Measurements from ENCODE around the gene FKBP5. TPM values are rescaled to one million over a fixed set of nuclear protein-coding genes. Genes with fewer than 3 reads are reported as not detected.
A peak's percentile ranks its signal among the peaks of the same experiment; 100 is the strongest.

FKBP5 gene
- total RNA-seq, 2 donors from 2014 or later: 27.0 to 53.3 TPM

DNA sequence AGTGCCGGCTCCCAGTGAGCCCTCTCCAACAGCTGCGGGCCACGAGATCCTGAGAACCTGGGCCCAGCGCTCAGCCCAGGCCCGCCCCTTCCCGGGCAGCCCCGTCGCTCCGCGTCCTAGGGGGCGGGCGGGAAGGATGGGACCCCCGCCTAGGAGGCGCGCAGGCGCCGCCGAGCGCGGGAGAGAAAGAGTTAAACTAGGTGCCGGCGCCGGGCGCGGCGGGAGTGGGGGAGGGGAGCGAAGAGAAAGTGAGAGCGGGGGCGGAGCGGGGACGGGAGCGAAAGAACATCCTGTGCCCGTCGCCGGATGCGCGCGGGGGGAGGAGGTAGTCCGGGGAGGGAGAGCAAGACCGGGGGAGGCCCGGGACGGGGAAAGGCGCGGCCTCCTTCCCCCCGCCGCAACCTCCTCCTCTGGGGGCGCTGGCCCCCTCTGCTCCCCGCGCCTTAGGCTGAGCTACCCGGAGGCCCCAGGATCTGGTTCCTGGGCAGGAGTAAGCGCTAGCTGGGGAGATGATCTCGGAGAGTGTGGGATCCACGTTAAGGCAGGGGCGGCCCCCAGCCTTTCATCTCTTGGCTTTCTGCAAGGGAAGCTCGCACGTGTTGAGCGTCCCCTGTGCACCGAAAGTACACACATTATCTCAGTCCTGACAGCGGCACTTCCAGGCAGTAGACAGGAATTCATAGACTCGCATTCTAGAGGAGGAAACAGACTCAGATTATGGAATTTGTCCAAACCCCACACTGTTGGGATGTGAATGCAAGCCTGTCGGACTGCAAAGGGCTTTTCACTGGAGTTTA lies 43.2 kb upstream of the FKBP5 start:
- peaks cover 3% of the 10 kb centered on the region for H3K4me1 ChIP-seq (ENCODE audit: control insufficient read depth, insufficient read depth, low read length)
- DNase-seq: peak; percentile 95
- Mint-ChIP-seq H3K36me3 (ENCODE audit: low read depth) (no peaks in the 10 kb centered on the region), H3K4me1 (peaks cover 19% of the 10 kb centered on the region), H3K9me3 (no peaks in the 10 kb centered on the region), H3K27me3 (ENCODE audit: insufficient read depth) (peaks cover 41% of the 10 kb centered on the region), H3K4me3 (peak overlapping the region; percentile 73), H3K27ac (peak overlapping the region; percentile 85)
- peak overlapping the region; percentile 44 for H3K9ac ChIP-seq (ENCODE audit: extremely low read depth, low read length, poor library complexity, severe bottlenecking)
- no peaks in the 10 kb centered on the region for H3K9me3 ChIP-seq (ENCODE audit: control insufficient read depth, low read length)
- peak overlapping the region; percentile 93 for H3K27ac ChIP-seq (ENCODE audit: low read depth, low read length)
- TF ChIP-seq CTCF (conservative IDR thresholded peaks at IDR 0.05): no peak
- peak overlapping the region; percentile 85 for H3K4me3 ChIP-seq (ENCODE audit: low read length)
- no peaks in the 10 kb centered on the region for H3K36me3 ChIP-seq (ENCODE audit: control insufficient read depth, insufficient read depth, low read length)
- WGBS, 2 experiments (ENCODE audit: insufficient coverage in 1 of 2, insufficient read length in 1 of 2): 2 to 7% methylated on average over 13 to 58 of the region's 61 CpGs
- H3K27me3 ChIP-seq (ENCODE audit: control insufficient read depth, insufficient read depth, low read length, poor library complexity, severe bottlenecking): peaks cover 19% of the 10 kb centered on the region

DNA sequence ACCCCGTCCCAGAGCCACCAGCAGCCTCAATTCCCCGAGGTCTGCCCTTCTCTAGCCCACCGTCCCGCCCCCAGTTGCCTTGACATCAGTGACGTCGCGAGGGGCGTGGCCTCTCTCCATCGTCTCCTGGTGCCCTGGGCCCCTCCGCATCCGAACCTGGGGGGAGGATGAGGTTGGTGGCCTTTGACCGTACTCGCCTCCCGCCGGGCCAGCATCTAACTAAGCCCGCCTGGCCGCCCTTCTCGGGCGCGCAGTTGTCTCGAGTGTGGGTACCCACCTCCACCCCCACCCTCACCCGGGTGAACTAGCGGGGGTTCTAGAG lies 42.7 kb upstream of the FKBP5 start:
- Histone ChIP-seq H3K36me3 (ENCODE audit: control insufficient read depth, insufficient read depth, low read length) (no peaks in the 10 kb centered on the region), H3K9ac (ENCODE audit: extremely low read depth, low read length, poor library complexity, severe bottlenecking) (peak overlapping the region; percentile 44), H3K27me3 (ENCODE audit: control insufficient read depth, insufficient read depth, low read length, poor library complexity, severe bottlenecking) (peaks cover 19% of the 10 kb centered on the region), H3K27ac (ENCODE audit: low read depth, low read length) (peak overlapping the region; percentile 93), H3K4me3 (ENCODE audit: low read length) (peak overlapping the region; percentile 85), H3K9me3 (ENCODE audit: control insufficient read depth, low read length) (no peaks in the 10 kb centered on the region), H3K4me1 (ENCODE audit: control insufficient read depth, insufficient read depth, low read length) (peaks cover 3% of the 10 kb centered on the region)
- no peak for TF ChIP-seq CTCF (conservative IDR thresholded peaks at IDR 0.05)
- H3K4me3 Mint-ChIP-seq: peak overlapping the region; percentile 73
- 0% methylated on average over 2 to 23 of the region's 23 CpGs for WGBS, 2 experiments (ENCODE audit: insufficient coverage in 1 of 2, insufficient read length in 1 of 2)
- H3K9me3 Mint-ChIP-seq: no peaks in the 10 kb centered on the region
- peak overlapping the region; percentile 85 for H3K27ac Mint-ChIP-seq
- no peaks in the 10 kb centered on the region for H3K36me3 Mint-ChIP-seq (ENCODE audit: low read depth)
- DNase-seq: peak; percentile 98
- H3K4me1 Mint-ChIP-seq: peaks cover 25% of the 10 kb centered on the region
- H3K27me3 Mint-ChIP-seq (ENCODE audit: insufficient read depth): peaks cover 47% of the 10 kb centered on the region

DNA sequence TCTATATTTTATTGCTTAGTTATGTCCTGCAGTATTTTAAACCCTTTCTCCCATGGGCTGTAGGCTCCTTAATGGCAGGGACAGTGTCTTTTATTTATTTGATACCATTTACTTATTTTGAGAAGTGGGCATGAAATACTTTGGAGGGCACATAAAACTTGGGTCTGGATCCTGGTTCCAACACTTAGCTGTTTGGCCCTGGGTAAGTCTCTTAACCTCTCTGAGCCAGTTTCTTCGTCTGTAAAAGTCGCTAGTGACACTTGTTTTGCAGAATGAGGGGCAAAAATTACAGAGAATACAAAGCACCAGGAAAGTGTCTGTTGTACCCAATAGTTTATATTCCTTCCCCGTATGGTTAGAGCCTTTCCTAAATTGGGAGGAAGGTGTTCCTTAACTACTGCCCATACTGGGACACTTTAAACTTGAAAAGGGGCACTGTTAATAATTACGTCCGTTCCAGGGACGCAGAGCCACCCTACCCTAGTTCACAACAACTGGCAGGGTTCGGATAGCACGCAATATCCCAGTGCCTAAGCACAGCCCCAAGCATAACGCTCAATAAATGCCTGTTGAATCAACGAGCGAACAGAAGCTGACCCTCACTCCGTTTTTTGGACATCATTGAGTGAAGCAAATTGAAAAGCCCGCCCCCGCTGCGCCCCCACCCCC lies 42.2 kb upstream of the FKBP5 start:
- H3K27me3 Mint-ChIP-seq (ENCODE audit: insufficient read depth): peaks cover 52% of the 10 kb centered on the region
- Histone ChIP-seq H3K9me3 (ENCODE audit: control insufficient read depth, low read length) (no peaks in the 10 kb centered on the region), H3K9ac (ENCODE audit: extremely low read depth, low read length, poor library complexity, severe bottlenecking) (no peak overlapping the region), H3K27me3 (ENCODE audit: control insufficient read depth, insufficient read depth, low read length, poor library complexity, severe bottlenecking) (peaks cover 22% of the 10 kb centered on the region), H3K4me3 (ENCODE audit: low read length) (peak overlapping the region; percentile 77), H3K4me1 (ENCODE audit: control insufficient read depth, insufficient read depth, low read length) (peaks cover 6% of the 10 kb centered on the region), H3K36me3 (ENCODE audit: control insufficient read depth, insufficient read depth, low read length) (no peaks in the 10 kb centered on the region), H3K27ac (ENCODE audit: low read depth, low read length) (peak overlapping the region; percentile 70)
- no peaks in the 10 kb centered on the region for H3K36me3 Mint-ChIP-seq (ENCODE audit: low read depth)
- DNase-seq: no peak
- TF ChIP-seq CTCF (conservative IDR thresholded peaks at IDR 0.05): no peak
- peaks cover 30% of the 10 kb centered on the region for H3K4me1 Mint-ChIP-seq
- 7 to 10% methylated on average over 8 to 14 of the region's 15 CpGs for WGBS, 2 experiments (ENCODE audit: insufficient coverage in 1 of 2, insufficient read length in 1 of 2)
- H3K4me3 Mint-ChIP-seq: peak overlapping the region; percentile 73
- H3K9me3 Mint-ChIP-seq: no peaks in the 10 kb centered on the region
- H3K27ac Mint-ChIP-seq: no peak overlapping the region
